HG03439 (cell line): ENCODE data around the gene SPATA33.
"Not testable (repeated sequence)": the region's sequence is repeated elsewhere in the genome, so short reads cannot be mapped to it uniquely, and the experiment has no call there.

Source experiments
- ATAC-seq: cut with Tn5 transposase; IDR thresholded peaks from one replicate; pipeline ENCODE4 v1.9.1; 2021; ENCODE audit warnings: mild to moderate bottlenecking, moderate library complexity; ENCODE audit not compliant: unreplicated experiment

The SPATA33 gene

GRCh38 chr16:89691231-89691985 is 33.8 kb downstream of the SPATA33 start:
- ATAC-seq: no peak

- no peak for ATAC-seq
Observed at GRCh38 chr16:89691986-89692569, 34.4 kb downstream of the SPATA33 start.

GRCh38 chr16:89693289-89693731 is 35.7 kb downstream of the SPATA33 start:
- ATAC-seq: no peak

GRCh38 chr16:89693931-89694783 is 36.5 kb downstream of the SPATA33 start:
- ATAC-seq: no peak

GRCh38 chr16:89694784-89695085 is 37.1 kb downstream of the SPATA33 start:
- not testable (repeated sequence) for ATAC-seq

- no peak for ATAC-seq
Observed at GRCh38 chr16:89695086-89695874, 37.6 kb downstream of the SPATA33 start.

- ATAC-seq: no peak
Observed at GRCh38 chr16:89695875-89696669, 38.4 kb downstream of the SPATA33 start.

GRCh38 chr16:89696670-89697128 is 39.1 kb downstream of the SPATA33 start:
- ATAC-seq: no peak

- no peak for ATAC-seq
Observed at GRCh38 chr16:89697161-89697615, 39.6 kb downstream of the SPATA33 start.

- no peak for ATAC-seq
Observed at GRCh38 chr16:89697616-89698331, 40.1 kb downstream of the SPATA33 start.

- ATAC-seq: not testable (repeated sequence)
Observed at GRCh38 chr16:89698717-89699116, 41.1 kb downstream of the SPATA33 start.

GRCh38 chr16:89699629-89700099 is 42.0 kb downstream of the SPATA33 start:
- not testable (repeated sequence) for ATAC-seq

GRCh38 chr16:89700100-89700648 is 42.5 kb downstream of the SPATA33 start:
- peak; percentile 46 for ATAC-seq

GRCh38 chr16:89700649-89701424 is 43.2 kb downstream of the SPATA33 start:
- ATAC-seq: peak; percentile 2

- ATAC-seq: peak; percentile 62
Observed at GRCh38 chr16:89701425-89702406, 44.1 kb downstream of the SPATA33 start, which contains the start of gene SPATA2L. SPATA2L (minus strand) TSS chr16:89701705; CDS start chr16:89701232, 473 bp downstream.

GRCh38 chr16:89704281-89704680 is 46.6 kb downstream of the SPATA33 start:
- no peak for ATAC-seq

GRCh38 chr16:89705006-89705405 is 47.4 kb downstream of the SPATA33 start:
- no peak for ATAC-seq
